ENCODE results near the gene ATP9A. TPM values are rescaled to one million over a fixed set of nuclear protein-coding genes. Genes with fewer than 3 reads are reported as not detected.

ATP9A gene
- total and polyA plus RNA-seq, 2 of the 4 experiments (the other 2 are of a cell fraction): 10.6 to 22.4 TPM

- BruUV-seq (replicated peaks): no TSS peak
- Histone ChIP-seq H3K14ac (replicated peaks; ENCODE audit: low read depth, low read length) (no peak overlapping the region), H4K8ac (ENCODE audit: low read depth in 2 of 2, low read length in 2 of 2) (no peak overlapping the region), H3K9me1 (ENCODE audit: insufficient read depth, low read length) (no peaks in the 10 kb centered on the region), H4K91ac (ENCODE audit: insufficient read depth, low read depth, low read length) (no peak overlapping the region), H2AK9ac (replicated peaks; ENCODE audit: low read depth, low read length, poor library complexity) (no peak overlapping the region), H3K56ac (ENCODE audit: extremely low read depth, insufficient read depth, low read length) (no peak overlapping the region), H2BK120ac (ENCODE audit: low read depth, low read length) (no peak overlapping the region), H3K4me1 (ENCODE audit: control insufficient read depth, insufficient read depth, low read length) (no peaks in the 10 kb centered on the region), H3K36me3 (ENCODE audit: control insufficient read depth, insufficient read depth, low read length) (no peaks in the 10 kb centered on the region), H2BK5ac (ENCODE audit: low read depth, low read length, poor library complexity, severe bottlenecking) (no peak overlapping the region), H2BK15ac (ENCODE audit: low read depth, low read length) (no peak overlapping the region), H2AK5ac (ENCODE audit: low read depth, low read length) (no peak overlapping the region), H3K23ac (ENCODE audit: low read depth, low read length) (no peak overlapping the region), H3K27me3 (ENCODE audit: control insufficient read depth, insufficient read depth, low read length) (no peaks in the 10 kb centered on the region; the same call in 1 of the 2 replicates), H3K4me3 (ENCODE audit: insufficient read depth, low read depth, low read length) (no peak overlapping the region), H3K18ac (ENCODE audit: low read depth, low read length) (no peak overlapping the region), H3K9me3 (ENCODE audit: control insufficient read depth, insufficient read depth, low read length) (no peaks in the 10 kb centered on the region), H2AFZ (replicated peaks; ENCODE audit: low read length, poor library complexity) (no peak overlapping the region), H4K20me1 (ENCODE audit: insufficient read depth, low read length) (no peaks in the 10 kb centered on the region), H3K79me1 (ENCODE audit: low read depth in 1 of 2, low read length in 2 of 2) (no peaks in the 10 kb centered on the region), H2BK20ac (ENCODE audit: low read depth, low read length) (no peak overlapping the region), H3K9ac (ENCODE audit: low read depth, low read length) (no peak overlapping the region), H3K27ac (ENCODE audit: insufficient read depth, low read length) (no peak overlapping the region), H3K4me2 (ENCODE audit: low read depth, low read length) (no peak overlapping the region), H3K4ac (ENCODE audit: low read depth, low read length) (no peak overlapping the region), H4K5ac (ENCODE audit: low read depth, low read length) (no peak overlapping the region)
- POLR2A ChIA-PET (ENCODE audit: unreplicated experiment): no interaction called here
- CTCF ChIA-PET: no interaction called here
- no peak for TF ChIP-seq ELK1 (IDR thresholded peaks at IDR 0.05; ENCODE audit: borderline replicate concordance, low read depth, low read length)
- TF ChIP-seq, protein P1, sequence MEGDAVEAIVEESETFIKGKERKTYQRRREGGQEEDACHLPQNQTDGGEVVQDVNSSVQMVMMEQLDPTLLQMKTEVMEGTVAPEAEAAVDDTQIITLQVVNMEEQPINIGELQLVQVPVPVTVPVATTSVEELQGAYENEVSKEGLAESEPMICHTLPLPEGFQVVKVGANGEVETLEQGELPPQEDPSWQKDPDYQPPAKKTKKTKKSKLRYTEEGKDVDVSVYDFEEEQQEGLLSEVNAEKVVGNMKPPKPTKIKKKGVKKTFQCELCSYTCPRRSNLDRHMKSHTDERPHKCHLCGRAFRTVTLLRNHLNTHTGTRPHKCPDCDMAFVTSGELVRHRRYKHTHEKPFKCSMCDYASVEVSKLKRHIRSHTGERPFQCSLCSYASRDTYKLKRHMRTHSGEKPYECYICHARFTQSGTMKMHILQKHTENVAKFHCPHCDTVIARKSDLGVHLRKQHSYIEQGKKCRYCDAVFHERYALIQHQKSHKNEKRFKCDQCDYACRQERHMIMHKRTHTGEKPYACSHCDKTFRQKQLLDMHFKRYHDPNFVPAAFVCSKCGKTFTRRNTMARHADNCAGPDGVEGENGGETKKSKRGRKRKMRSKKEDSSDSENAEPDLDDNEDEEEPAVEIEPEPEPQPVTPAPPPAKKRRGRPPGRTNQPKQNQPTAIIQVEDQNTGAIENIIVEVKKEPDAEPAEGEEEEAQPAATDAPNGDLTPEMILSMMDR (conservative IDR thresholded peaks at IDR 0.05; ENCODE audit: low read depth, low read length): no peak
- TF ChIP-seq POLR2A (IDR thresholded peaks at IDR 0.05; ENCODE audit: low read depth, low read length): peak; percentile 51
- dilution Hi-C loops (cut with HindIII; ENCODE audit: low sequenced_read_pairs, unreplicated experiment): no loop called here
- 91% methylated on average over 4 of the region's 7 CpGs; no CpG with 5 or more reads in 1 of the 2 experiments for WGBS, 2 experiments (ENCODE audit: extremely low coverage in 2 of 2, insufficient read length in 1 of 2)
- DNase-seq: no peak
- intact Hi-C loops (cut with micrococcal nuclease): no loop called here
- in situ Hi-C loops (cut with MboI; ENCODE audit: low sequenced_read_pairs): no loop called here
- ATAC-seq (ENCODE audit: low read depth): no peak
Measured at GRCh38 chr20:51547951-51548350, 220.2 kb downstream of the ATP9A start.

Other genes with a start within 250 kb of the ATP9A start
- gene NFATC2, start 225.7 kb downstream of the ATP9A start, total RNA-seq (2012; rRNA removed): 0.18 and 0.28 TPM in 2 replicates
- 0.38 and 0.44 TPM in 2 replicates for gene NFATC2, start 225.7 kb downstream of the ATP9A start, polyA plus RNA-seq (2012; rRNA removed)
- not detected in 2 replicates for gene SALL4, start 34.1 kb upstream of the ATP9A start, total RNA-seq (2012; rRNA removed)
- 0.03 TPM in 1 of 2 replicates, not detected in the other for gene SALL4, start 34.1 kb upstream of the ATP9A start, polyA plus RNA-seq (2012; rRNA removed)